SK-N-SH (cell line): ENCODE data around the gene BARHL2. TPM values are rescaled to one million over a fixed set of nuclear protein-coding genes. Genes with fewer than 3 reads are reported as not detected.

ENCODE experiments used
- CTCF ChIA-PET: fragments of 300-600, 350-600 bp; formaldehyde crosslinking; extraction: SDS; loops from one replicate; lab custom pipeline; 2021; lab: Yijun Ruan, JAX
- POLR2A ChIA-PET: fragments of 350-600 bp; sonication (Branson Sonifier 250); formaldehyde crosslinking; extraction: SDS; loops from one replicate; lab custom pipeline; 2020; ENCODE audit warnings: antibody characterized with exemption, inconsistent platforms; lab: Yijun Ruan, JAX
- DNase-seq: peaks from one replicate; pipeline ENCODE4 v3.0.0; 2012
- H2AFZ ChIP-seq: fragments of 200-600 bp; sonication (generic); 2 replicates; pipeline ENCODE4 v1.8.1; 2016; ENCODE audit warnings: antibody characterized with exemption, mild to moderate bottlenecking, low read depth
- H3F3A ChIP-seq: fragments of 200-600 bp; sonication (generic); replicated peaks from 2 replicates; pipeline ENCODE3; 2016; ENCODE audit warnings: antibody characterized with exemption, mild to moderate bottlenecking; ENCODE audit not compliant: insufficient read depth
- H3K27ac ChIP-seq, 2 experiments: fragments of 200-500 bp in 1 of 2; fragments of 200-600 bp in 1 of 2; sonication (Bioruptor generic) in 1 of 2; sonication (generic), shearing (Covaris generic) in 1 of 2; 2 replicates each; pipeline versions ENCODE4 v1.5.1 to v1.6.1; 2014 to 2016; ENCODE audit warnings: low read depth in 2 of 2, inconsistent platforms in 1 of 2, low read length in 1 of 2, mild to moderate bottlenecking in 1 of 2, mixed read lengths in 1 of 2
- H3K27me3 ChIP-seq: fragments of 200-600 bp; sonication (generic), shearing (Covaris generic); 2 replicates; pipeline ENCODE4 v1.6.1; 2016; ENCODE audit warnings: mixed run types; ENCODE audit not compliant: insufficient read depth
- H3K36me3 ChIP-seq, 2 experiments: fragments of 200-500 bp in 1 of 2; fragments of 200-600 bp in 1 of 2; sonication (Bioruptor generic) in 1 of 2; sonication (generic) in 1 of 2; replicated peaks in 1 of 2; 2 replicates each; pipeline versions ENCODE3 to v1.5.1; 2014 to 2016; ENCODE audit warnings: low read length in 1 of 2, mild to moderate bottlenecking in 1 of 2; ENCODE audit not compliant: insufficient read depth in 2 of 2, control insufficient read depth in 1 of 2
- H3K4me1 ChIP-seq, 2 experiments: fragments of 200-500 bp in 1 of 2; fragments of 200-600 bp in 1 of 2; sonication (Bioruptor generic) in 1 of 2; sonication (generic), shearing (Covaris generic) in 1 of 2; 2 replicates each; pipeline versions ENCODE4 v1.5.1 to v1.6.1; 2014 to 2016; ENCODE audit warnings: low read depth in 1 of 2, low read length in 1 of 2, mixed run types in 1 of 2; ENCODE audit not compliant: insufficient read depth in 2 of 2, control insufficient read depth in 1 of 2
- H3K4me2 ChIP-seq: fragments of 200-600 bp; sonication (generic), shearing (Covaris generic); 2 replicates; pipeline ENCODE4 v1.6.1; 2017; ENCODE audit warnings: mixed run types
- H3K4me3 ChIP-seq, 2 experiments: fragments of 200-500 bp in 1 of 2; fragments of 200-600 bp in 1 of 2; sonication (Bioruptor generic) in 1 of 2; sonication (generic), shearing (Covaris generic) in 1 of 2; 2 replicates each; pipeline versions ENCODE4 v1.5.1 to v1.8.1; 2014 to 2016; ENCODE audit warnings: low read depth in 2 of 2, inconsistent platforms in 1 of 2, low read length in 1 of 2, mild to moderate bottlenecking in 1 of 2, mixed read lengths in 1 of 2, moderate library complexity in 1 of 2
- H3K79me2 ChIP-seq: fragments of 200-600 bp; sonication (generic); 2 replicates; pipeline ENCODE4 v1.8.1; 2017; ENCODE audit warnings: mild to moderate bottlenecking; ENCODE audit not compliant: insufficient read depth
- H3K9ac ChIP-seq: fragments of 200-600 bp; sonication (generic); 2 replicates; pipeline ENCODE4 v1.6.1; 2017; ENCODE audit warnings: mixed run types
- H3K9me2 ChIP-seq: fragments of 200-600 bp; sonication (generic); 2 replicates; pipeline ENCODE4 v1.6.1; 2017; ENCODE audit warnings: mixed run types
- H3K9me3 ChIP-seq: fragments of 200-600 bp; sonication (generic); 2 replicates; pipeline ENCODE4 v1.6.1; 2017; ENCODE audit warnings: mixed run types, mild to moderate bottlenecking, moderate library complexity
- H4K20me1 ChIP-seq: fragments of 200-600 bp; sonication (generic); 2 replicates; pipeline ENCODE4 v1.6.1; 2017; ENCODE audit warnings: mild to moderate bottlenecking, mixed run types; ENCODE audit not compliant: insufficient read depth
- CHD2 ChIP-seq: fragments of 150-350 bp; IDR thresholded peaks from 2 replicates; pipeline ENCODE4 v1.6.1; 2018; ENCODE audit warnings: low read length; ENCODE audit not compliant: partially characterized antibody
- EP300 ChIP-seq, 2 experiments: IDR thresholded peaks; 2 replicates each; pipeline versions ENCODE4 v1.4.0 to v1.6.1; 2012; ENCODE audit warnings: borderline replicate concordance in 1 of 2, low read depth in 1 of 2, low read length in 1 of 2
- FOXM1 ChIP-seq: IDR thresholded peaks from 2 replicates; pipeline ENCODE4 v1.4.0; 2012; ENCODE audit warnings: low read depth, mild to moderate bottlenecking
- JUND ChIP-seq: IDR thresholded peaks from 2 replicates; pipeline ENCODE4 v1.4.0; 2012
- MXI1 ChIP-seq: IDR thresholded peaks from 2 replicates; pipeline ENCODE4 v1.6.1; 2012; ENCODE audit warnings: mild to moderate bottlenecking, low read depth, low read length, improper control_type of control experiment
- NRF1 ChIP-seq: IDR thresholded peaks from 2 replicates; pipeline ENCODE4 v1.6.1; 2012; ENCODE audit warnings: low read depth, mild to moderate bottlenecking, low read length
- RAD21 ChIP-seq: IDR thresholded peaks from 2 replicates; pipeline ENCODE4 v1.6.1; 2012; ENCODE audit warnings: mild to moderate bottlenecking, low read length
- RCOR1 ChIP-seq: fragments of 150-350 bp; IDR thresholded peaks from 2 replicates; pipeline ENCODE4 v1.6.1; 2017; ENCODE audit warnings: antibody characterized with exemption, low read length
- RXRA ChIP-seq: IDR thresholded peaks from 2 replicates; pipeline ENCODE4 v1.4.0; 2012; ENCODE audit warnings: low read depth, mild to moderate bottlenecking, borderline replicate concordance
- SIN3A ChIP-seq: IDR thresholded peaks from 2 replicates; pipeline ENCODE4 v1.6.1; 2012; ENCODE audit warnings: low read depth, mild to moderate bottlenecking, low read length, moderate library complexity, borderline replicate concordance
- SMC3 ChIP-seq: IDR thresholded peaks from 2 replicates; pipeline ENCODE4 v1.6.1; 2012; ENCODE audit warnings: low read depth, low read length, improper control_type of control experiment
- TAF1 ChIP-seq: IDR thresholded peaks from 2 replicates; pipeline ENCODE4 v1.6.1; 2012; ENCODE audit warnings: low read depth, mild to moderate bottlenecking, low read length, moderate library complexity, borderline replicate concordance
- WGBS: methylation state at CpG from one replicate; pipeline ENCODE4 v1.1.6; 2017; ENCODE audit warnings: low lambda C conversion rate; 5-methylcytosine and 5-hydroxymethylcytosine counted together
- polyA plus RNA-seq, 3 experiments: library from polyadenylated mRNA; depleted of rRNA; stranded (reverse); fragments of >200 nt; gene quantifications; 2 replicates each; pipeline ENCODE4 v1.2.3, GENCODE V29; 2012
- TF ChIP-seq, protein P1 (sequence below): IDR thresholded peaks from 2 replicates; pipeline ENCODE4 v1.6.1; 2012; ENCODE audit warnings: mild to moderate bottlenecking, low read depth, low read length, moderate library complexity
- TF ChIP-seq, protein P2 (sequence below): fragments of 150-350 bp; IDR thresholded peaks from 2 replicates; pipeline ENCODE4 v1.6.1; 2016; ENCODE audit warnings: mild to moderate bottlenecking, low read depth, low read length
- TF ChIP-seq, protein P3 (sequence below): IDR thresholded peaks from 2 replicates; pipeline ENCODE4; 2012
- TF ChIP-seq, protein P4 (sequence below): IDR thresholded peaks from 2 replicates; pipeline ENCODE4 v1.4.0; 2012; ENCODE audit warnings: low read depth, borderline replicate concordance
- TF ChIP-seq, protein P5 (sequence below): IDR thresholded peaks from 2 replicates; pipeline ENCODE4 v1.4.0; 2012; ENCODE audit warnings: low read depth, borderline replicate concordance
- TF ChIP-seq, protein P6 (sequence below): IDR thresholded peaks from 2 replicates; pipeline ENCODE4 v1.4.0; 2012; ENCODE audit warnings: low read depth

The BARHL2 gene
- polyA plus RNA-seq, 1 of the 3 experiments (the other 2 are of a cell fraction), result not detected

DNA sequence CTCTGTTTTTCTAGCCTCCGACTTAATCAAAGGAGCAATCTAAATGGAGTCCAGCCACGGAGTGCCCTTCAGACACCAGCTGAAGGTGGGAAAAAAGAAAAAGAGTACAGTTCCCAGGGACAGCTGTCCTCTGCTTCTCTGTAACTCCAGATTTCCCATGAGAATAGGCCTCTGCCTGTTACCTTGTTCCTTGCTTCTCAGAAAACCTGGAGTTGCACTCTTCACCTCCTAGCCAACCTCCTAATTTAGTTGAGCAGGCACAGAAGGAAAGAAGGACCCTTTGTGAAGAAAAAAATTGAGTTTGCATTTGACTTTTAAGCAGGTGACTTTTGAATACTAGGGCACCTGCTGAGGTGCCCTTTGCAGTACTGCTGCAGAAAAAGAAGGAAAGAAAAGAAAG lies 8.3 kb downstream of the BARHL2 start (continued):
- TF ChIP-seq, protein P1, sequence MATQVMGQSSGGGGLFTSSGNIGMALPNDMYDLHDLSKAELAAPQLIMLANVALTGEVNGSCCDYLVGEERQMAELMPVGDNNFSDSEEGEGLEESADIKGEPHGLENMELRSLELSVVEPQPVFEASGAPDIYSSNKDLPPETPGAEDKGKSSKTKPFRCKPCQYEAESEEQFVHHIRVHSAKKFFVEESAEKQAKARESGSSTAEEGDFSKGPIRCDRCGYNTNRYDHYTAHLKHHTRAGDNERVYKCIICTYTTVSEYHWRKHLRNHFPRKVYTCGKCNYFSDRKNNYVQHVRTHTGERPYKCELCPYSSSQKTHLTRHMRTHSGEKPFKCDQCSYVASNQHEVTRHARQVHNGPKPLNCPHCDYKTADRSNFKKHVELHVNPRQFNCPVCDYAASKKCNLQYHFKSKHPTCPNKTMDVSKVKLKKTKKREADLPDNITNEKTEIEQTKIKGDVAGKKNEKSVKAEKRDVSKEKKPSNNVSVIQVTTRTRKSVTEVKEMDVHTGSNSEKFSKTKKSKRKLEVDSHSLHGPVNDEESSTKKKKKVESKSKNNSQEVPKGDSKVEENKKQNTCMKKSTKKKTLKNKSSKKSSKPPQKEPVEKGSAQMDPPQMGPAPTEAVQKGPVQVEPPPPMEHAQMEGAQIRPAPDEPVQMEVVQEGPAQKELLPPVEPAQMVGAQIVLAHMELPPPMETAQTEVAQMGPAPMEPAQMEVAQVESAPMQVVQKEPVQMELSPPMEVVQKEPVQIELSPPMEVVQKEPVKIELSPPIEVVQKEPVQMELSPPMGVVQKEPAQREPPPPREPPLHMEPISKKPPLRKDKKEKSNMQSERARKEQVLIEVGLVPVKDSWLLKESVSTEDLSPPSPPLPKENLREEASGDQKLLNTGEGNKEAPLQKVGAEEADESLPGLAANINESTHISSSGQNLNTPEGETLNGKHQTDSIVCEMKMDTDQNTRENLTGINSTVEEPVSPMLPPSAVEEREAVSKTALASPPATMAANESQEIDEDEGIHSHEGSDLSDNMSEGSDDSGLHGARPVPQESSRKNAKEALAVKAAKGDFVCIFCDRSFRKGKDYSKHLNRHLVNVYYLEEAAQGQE, result no peak
- TF ChIP-seq, protein P2, sequence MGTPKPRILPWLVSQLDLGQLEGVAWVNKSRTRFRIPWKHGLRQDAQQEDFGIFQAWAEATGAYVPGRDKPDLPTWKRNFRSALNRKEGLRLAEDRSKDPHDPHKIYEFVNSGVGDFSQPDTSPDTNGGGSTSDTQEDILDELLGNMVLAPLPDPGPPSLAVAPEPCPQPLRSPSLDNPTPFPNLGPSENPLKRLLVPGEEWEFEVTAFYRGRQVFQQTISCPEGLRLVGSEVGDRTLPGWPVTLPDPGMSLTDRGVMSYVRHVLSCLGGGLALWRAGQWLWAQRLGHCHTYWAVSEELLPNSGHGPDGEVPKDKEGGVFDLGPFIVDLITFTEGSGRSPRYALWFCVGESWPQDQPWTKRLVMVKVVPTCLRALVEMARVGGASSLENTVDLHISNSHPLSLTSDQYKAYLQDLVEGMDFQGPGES, result no peak
- no peak for TF ChIP-seq SMC3
- TF ChIP-seq, protein P3, sequence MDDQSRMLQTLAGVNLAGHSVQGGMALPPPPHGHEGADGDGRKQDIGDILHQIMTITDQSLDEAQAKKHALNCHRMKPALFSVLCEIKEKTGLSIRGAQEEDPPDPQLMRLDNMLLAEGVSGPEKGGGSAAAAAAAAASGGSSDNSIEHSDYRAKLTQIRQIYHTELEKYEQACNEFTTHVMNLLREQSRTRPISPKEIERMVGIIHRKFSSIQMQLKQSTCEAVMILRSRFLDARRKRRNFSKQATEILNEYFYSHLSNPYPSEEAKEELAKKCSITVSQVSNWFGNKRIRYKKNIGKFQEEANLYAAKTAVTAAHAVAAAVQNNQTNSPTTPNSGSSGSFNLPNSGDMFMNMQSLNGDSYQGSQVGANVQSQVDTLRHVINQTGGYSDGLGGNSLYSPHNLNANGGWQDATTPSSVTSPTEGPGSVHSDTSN, result no peak
- TF ChIP-seq RAD21, result no peak
- no peak for TF ChIP-seq FOXM1
- TF ChIP-seq SIN3A, result no peak
- TF ChIP-seq RCOR1, result no peak
- TF ChIP-seq, protein P4, sequence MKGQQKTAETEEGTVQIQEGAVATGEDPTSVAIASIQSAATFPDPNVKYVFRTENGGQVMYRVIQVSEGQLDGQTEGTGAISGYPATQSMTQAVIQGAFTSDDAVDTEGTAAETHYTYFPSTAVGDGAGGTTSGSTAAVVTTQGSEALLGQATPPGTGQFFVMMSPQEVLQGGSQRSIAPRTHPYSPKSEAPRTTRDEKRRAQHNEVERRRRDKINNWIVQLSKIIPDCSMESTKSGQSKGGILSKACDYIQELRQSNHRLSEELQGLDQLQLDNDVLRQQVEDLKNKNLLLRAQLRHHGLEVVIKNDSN, result no peak

DNA sequence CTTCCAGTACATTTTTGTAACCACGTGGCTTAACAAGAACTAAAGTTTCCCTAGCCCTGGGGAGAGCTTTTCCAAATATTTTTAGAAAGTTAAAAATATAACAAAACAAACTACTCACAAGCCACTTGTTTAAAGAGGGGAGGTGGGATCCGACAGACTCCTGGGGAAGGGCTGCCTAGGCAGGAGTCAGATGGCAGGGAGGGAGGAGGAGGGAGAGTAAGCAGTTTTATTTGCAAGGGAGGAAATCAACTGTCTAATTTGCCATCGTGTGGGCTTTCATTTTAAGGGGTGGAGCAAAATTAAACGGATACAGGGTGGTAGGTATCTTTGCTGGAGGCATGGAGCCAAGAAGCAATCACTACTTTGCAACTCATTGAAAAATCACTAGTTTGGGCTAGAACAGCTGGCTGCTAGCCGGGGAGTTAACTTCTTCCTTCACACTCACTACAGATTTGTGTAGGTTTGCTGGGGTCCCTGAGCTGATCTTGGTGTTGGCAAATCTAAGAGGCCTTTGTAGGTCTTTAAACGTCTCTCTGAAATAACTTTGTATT lies 8.8 kb downstream of the BARHL2 start:
- H3K9ac ChIP-seq, result no peak overlapping the region
- no peaks in the 10 kb centered on the region for H3K9me2 ChIP-seq
- WGBS, result 3% methylated on average over 6 of the region's 6 CpGs
- no peaks in the 10 kb centered on the region for H3K9me3 ChIP-seq
- ChIA-PET CTCF (interaction anchor here (1.0 to 2.4 kb wide), 3 partner anchors 13 to 458 kb away, joined by 3 to 13 read pairs (median 5); no protein-coding TSS in a partner anchor), POLR2A (no interaction called here)
- TF ChIP-seq RXRA (no peak), CHD2 (no peak), EP300 (IDR thresholded peaks at IDR 0.05; ENCODE audit: borderline replicate concordance in 1 of 2, low read depth in 1 of 2, low read length in 1 of 2) (no peak), MXI1 (no peak), RCOR1 (no peak), SMC3 (no peak), TAF1 (no peak), JUND (no peak), NRF1 (no peak)
- TF ChIP-seq, protein P5, sequence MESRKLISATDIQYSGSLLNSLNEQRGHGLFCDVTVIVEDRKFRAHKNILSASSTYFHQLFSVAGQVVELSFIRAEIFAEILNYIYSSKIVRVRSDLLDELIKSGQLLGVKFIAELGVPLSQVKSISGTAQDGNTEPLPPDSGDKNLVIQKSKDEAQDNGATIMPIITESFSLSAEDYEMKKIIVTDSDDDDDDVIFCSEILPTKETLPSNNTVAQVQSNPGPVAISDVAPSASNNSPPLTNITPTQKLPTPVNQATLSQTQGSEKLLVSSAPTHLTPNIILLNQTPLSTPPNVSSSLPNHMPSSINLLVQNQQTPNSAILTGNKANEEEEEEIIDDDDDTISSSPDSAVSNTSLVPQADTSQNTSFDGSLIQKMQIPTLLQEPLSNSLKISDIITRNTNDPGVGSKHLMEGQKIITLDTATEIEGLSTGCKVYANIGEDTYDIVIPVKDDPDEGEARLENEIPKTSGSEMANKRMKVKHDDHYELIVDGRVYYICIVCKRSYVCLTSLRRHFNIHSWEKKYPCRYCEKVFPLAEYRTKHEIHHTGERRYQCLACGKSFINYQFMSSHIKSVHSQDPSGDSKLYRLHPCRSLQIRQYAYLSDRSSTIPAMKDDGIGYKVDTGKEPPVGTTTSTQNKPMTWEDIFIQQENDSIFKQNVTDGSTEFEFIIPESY, result no peak
- TF ChIP-seq, protein P3, result no peak
- TF ChIP-seq, protein P6, sequence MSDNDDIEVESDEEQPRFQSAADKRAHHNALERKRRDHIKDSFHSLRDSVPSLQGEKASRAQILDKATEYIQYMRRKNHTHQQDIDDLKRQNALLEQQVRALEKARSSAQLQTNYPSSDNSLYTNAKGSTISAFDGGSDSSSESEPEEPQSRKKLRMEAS, result no peak
- TF ChIP-seq, protein P4, result no peak
- no peaks in the 10 kb centered on the region for H3F3A ChIP-seq
- H3K4me1 ChIP-seq, result no peaks in the 10 kb centered on the region; a peak in 2 of 4 replicates
- H3K4me2 ChIP-seq, result no peak overlapping the region
- H3K79me2 ChIP-seq, result no peaks in the 10 kb centered on the region
- H3K4me3 ChIP-seq, result no peak overlapping the region
- H3K36me3 ChIP-seq, result no peaks in the 10 kb centered on the region
- no peak for DNase-seq
- peaks cover 87% of the 10 kb centered on the region for H3K27me3 ChIP-seq
- no peaks in the 10 kb centered on the region for H4K20me1 ChIP-seq
- no peak overlapping the region for H3K27ac ChIP-seq
- no peak overlapping the region for H2AFZ ChIP-seq
